Measurements from ENCODE around the gene IGF2BP2. TPM values are rescaled to one million over a fixed set of nuclear protein-coding genes. Genes with fewer than 3 reads are reported as not detected.
"Not testable (repeated sequence)": the region's sequence is repeated elsewhere in the genome, so short reads cannot be mapped to it uniquely, and the experiment has no call there.

IGF2BP2 gene
- total RNA-seq, 1 donor from 2014 or later, result 57.6 TPM

DNA sequence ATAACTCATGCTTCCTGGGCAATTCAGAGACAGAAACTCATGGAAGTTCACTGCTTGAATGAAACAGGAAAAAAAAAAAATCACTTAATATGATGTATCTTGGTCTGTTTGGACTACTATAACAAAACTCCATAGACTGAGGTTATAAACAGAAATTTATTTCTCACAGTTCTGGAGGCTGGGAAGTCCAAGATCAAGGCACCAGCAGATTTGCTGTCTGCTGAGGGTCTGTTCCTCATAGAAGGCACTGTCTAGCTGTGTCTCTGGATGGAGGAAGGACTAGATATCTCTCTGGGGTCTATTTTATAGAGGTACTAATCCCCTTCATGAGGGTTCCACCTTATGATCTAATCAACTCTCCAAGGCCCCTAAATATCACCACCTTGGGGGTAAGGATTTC is 119.3 kb downstream of the IGF2BP2 start:
- DNase-seq (ENCODE audit: low read depth), result no peak
- TF ChIP-seq, protein P1, sequence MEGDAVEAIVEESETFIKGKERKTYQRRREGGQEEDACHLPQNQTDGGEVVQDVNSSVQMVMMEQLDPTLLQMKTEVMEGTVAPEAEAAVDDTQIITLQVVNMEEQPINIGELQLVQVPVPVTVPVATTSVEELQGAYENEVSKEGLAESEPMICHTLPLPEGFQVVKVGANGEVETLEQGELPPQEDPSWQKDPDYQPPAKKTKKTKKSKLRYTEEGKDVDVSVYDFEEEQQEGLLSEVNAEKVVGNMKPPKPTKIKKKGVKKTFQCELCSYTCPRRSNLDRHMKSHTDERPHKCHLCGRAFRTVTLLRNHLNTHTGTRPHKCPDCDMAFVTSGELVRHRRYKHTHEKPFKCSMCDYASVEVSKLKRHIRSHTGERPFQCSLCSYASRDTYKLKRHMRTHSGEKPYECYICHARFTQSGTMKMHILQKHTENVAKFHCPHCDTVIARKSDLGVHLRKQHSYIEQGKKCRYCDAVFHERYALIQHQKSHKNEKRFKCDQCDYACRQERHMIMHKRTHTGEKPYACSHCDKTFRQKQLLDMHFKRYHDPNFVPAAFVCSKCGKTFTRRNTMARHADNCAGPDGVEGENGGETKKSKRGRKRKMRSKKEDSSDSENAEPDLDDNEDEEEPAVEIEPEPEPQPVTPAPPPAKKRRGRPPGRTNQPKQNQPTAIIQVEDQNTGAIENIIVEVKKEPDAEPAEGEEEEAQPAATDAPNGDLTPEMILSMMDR (conservative IDR thresholded peaks at IDR 0.05; ENCODE audit: low read depth, low read length), result no peak
- no peak overlapping the region for H3K4me3 ChIP-seq (ENCODE audit: low read depth, low read length)

GRCh38 chr3:185702262-185703225 is 122.3 kb downstream of the IGF2BP2 start:
- TF ChIP-seq, protein P1 (conservative IDR thresholded peaks at IDR 0.05; ENCODE audit: low read depth, low read length), result no peak
- DNase-seq (ENCODE audit: low read depth), result no peak

GRCh38 chr3:185701611-185702261 is 123.1 kb downstream of the IGF2BP2 start:
- no peak overlapping the region for H3K4me3 ChIP-seq (ENCODE audit: low read depth, low read length)
- no peak for DNase-seq (ENCODE audit: low read depth)
- TF ChIP-seq, protein P1 (conservative IDR thresholded peaks at IDR 0.05; ENCODE audit: low read depth, low read length), result no peak

More at GRCh38 chr3:185702262-185703225, 122.3 kb downstream of the IGF2BP2 start:
- H3K4me3 ChIP-seq (ENCODE audit: low read depth, low read length), result no peak overlapping the region

GRCh38 chr3:185699927-185700326 is 124.9 kb downstream of the IGF2BP2 start:
- TF ChIP-seq, protein P1 (conservative IDR thresholded peaks at IDR 0.05; ENCODE audit: low read depth, low read length), result no peak
- DNase-seq (ENCODE audit: low read depth), result no peak
- no peak overlapping the region for H3K4me3 ChIP-seq (ENCODE audit: low read depth, low read length)

- not testable (repeated sequence) for DNase-seq (ENCODE audit: low read depth); H3K4me3 ChIP-seq (ENCODE audit: low read depth, low read length)
Observed at GRCh38 chr3:185697228-185697627, 127.6 kb downstream of the IGF2BP2 start.

GRCh38 chr3:185696039-185696438 is 128.8 kb downstream of the IGF2BP2 start:
- TF ChIP-seq, protein P1 (conservative IDR thresholded peaks at IDR 0.05; ENCODE audit: low read depth, low read length), result no peak
- no peak overlapping the region for H3K4me3 ChIP-seq (ENCODE audit: low read depth, low read length)
- DNase-seq (ENCODE audit: low read depth), result no peak

DNA sequence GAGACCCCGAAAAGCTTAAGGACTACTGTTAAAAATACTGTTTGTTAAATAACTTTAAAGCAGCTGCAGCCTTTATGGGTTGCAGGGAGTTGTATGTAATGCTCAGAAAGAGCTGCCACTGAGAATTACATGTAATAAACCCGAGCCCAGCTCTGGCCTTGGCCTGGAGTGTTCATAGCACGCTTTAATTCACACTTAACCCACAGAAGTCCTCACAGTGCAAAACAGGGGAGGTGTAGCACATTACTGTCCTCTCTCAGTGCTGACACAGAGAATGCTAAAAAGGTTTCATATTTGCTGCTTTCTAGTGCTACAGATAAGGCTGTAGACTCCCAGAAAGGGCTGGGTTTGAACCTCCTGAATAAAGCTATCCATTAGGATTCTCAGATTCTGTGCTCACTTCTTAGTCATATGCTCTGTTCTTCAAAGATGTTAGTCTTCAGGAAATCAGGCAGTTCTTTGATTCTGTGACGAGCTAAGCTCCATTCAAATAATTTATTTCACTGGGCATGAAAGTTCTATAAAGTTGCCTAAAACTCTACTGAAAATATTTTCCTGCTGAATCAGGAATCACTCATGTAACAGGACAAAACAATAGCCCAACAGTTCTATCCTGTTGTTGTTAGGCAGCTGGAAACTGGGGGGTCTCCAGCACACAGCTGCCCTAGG is 130.7 kb downstream of the IGF2BP2 start:
- no peak for DNase-seq (ENCODE audit: low read depth)
- TF ChIP-seq, protein P1 (conservative IDR thresholded peaks at IDR 0.05; ENCODE audit: low read depth, low read length), result no peak
- H3K4me3 ChIP-seq (ENCODE audit: low read depth, low read length), result no peak overlapping the region
